GM23338 (cell line): ENCODE results near the gene ZNRD2. TPM values are rescaled to one million over a fixed set of nuclear protein-coding genes. Genes with fewer than 3 reads are reported as not detected.

ENCODE experiments used
- ATAC-seq: fragments of 200-7000 bp; cut with Tn5 transposase; 3 replicates; pipeline ENCODE4 v1.9.1; 2020
- DNase-seq: peaks from one replicate; pipeline ENCODE4 v3.0.0-alpha.2; 2015; ENCODE audit warnings: low spot score
- H2AFZ ChIP-seq: fragments of 200-600 bp; sonication (generic); 2 replicates; pipeline ENCODE4 v1.8.0; 2016; ENCODE audit warnings: antibody characterized with exemption, mild to moderate bottlenecking, moderate library complexity
- H3F3A ChIP-seq: fragments of 200-600 bp; sonication (generic); replicated peaks from 2 replicates; pipeline ENCODE4 v1.8.0; 2017; ENCODE audit warnings: antibody characterized with exemption, mixed run types, low read depth
- H3K27ac ChIP-seq: fragments of 200-600 bp; sonication (generic); 2 replicates; pipeline ENCODE4 v1.6.1; 2016; ENCODE audit warnings: low read depth
- H3K27me3 ChIP-seq: fragments of 200-600 bp; sonication (generic); 2 replicates; pipeline ENCODE4 v1.8.0; 2016; ENCODE audit warnings: mild to moderate bottlenecking, mixed run types, moderate library complexity; ENCODE audit not compliant: insufficient read depth
- H3K36me3 ChIP-seq: fragments of 200-600 bp; sonication (generic); 2 replicates; pipeline ENCODE4 v1.8.0; 2016; ENCODE audit warnings: mild to moderate bottlenecking; ENCODE audit not compliant: insufficient read depth
- H3K4me1 ChIP-seq: fragments of 200-600 bp; sonication (generic); 2 replicates; pipeline ENCODE4 v1.8.0; 2016; ENCODE audit warnings: mild to moderate bottlenecking, moderate library complexity; ENCODE audit not compliant: insufficient read depth
- H3K4me2 ChIP-seq: fragments of 200-600 bp; sonication (generic); 2 replicates; pipeline ENCODE4 v1.7.1; 2017; ENCODE audit warnings: mixed run types
- H3K4me3 ChIP-seq: fragments of 200-600 bp; sonication (generic); 2 replicates; pipeline ENCODE4 v1.6.1; 2016; ENCODE audit warnings: mixed run types
- H3K79me2 ChIP-seq: fragments of 200-600 bp; sonication (generic); replicated peaks from 2 replicates; pipeline ENCODE4 v1.8.0; 2017; ENCODE audit warnings: mild to moderate bottlenecking; ENCODE audit not compliant: insufficient read depth
- H3K9me2 ChIP-seq: fragments of 200-600 bp; sonication (generic); 2 replicates; pipeline ENCODE4 v1.8.0; 2017; ENCODE audit not compliant: insufficient read depth
- H4K20me1 ChIP-seq: fragments of 200-600 bp; sonication (generic); replicated peaks from 2 replicates; pipeline ENCODE4 v1.8.0; 2017; ENCODE audit warnings: mild to moderate bottlenecking; ENCODE audit not compliant: insufficient read depth
- H3K27ac Mint-ChIP-seq: 2 replicates; pipeline ENCODE4 v1.8.0; 2020; ENCODE audit warnings: inconsistent platforms, mild to moderate bottlenecking, moderate library complexity, mixed read lengths
- H3K27me3 Mint-ChIP-seq: 3 replicates; pipeline ENCODE4 v1.8.0; 2022; ENCODE audit warnings: low read depth, mild to moderate bottlenecking, moderate library complexity, mixed read lengths, inconsistent platforms; ENCODE audit not compliant: insufficient read depth, poor library complexity
- H3K36me3 Mint-ChIP-seq: 3 replicates; pipeline ENCODE4 v1.8.0; 2021; ENCODE audit warnings: low read depth, mild to moderate bottlenecking, inconsistent platforms, moderate library complexity, mixed read lengths
- H3K4me1 Mint-ChIP-seq: 3 replicates; pipeline ENCODE4 v1.8.0; 2020; ENCODE audit warnings: mild to moderate bottlenecking, inconsistent platforms, mixed read lengths
- H3K4me3 Mint-ChIP-seq: 3 replicates; pipeline ENCODE4 v1.8.0; 2021; ENCODE audit warnings: moderate library complexity, mild to moderate bottlenecking, inconsistent platforms, mixed read lengths
- H3K9me3 Mint-ChIP-seq: 3 replicates; pipeline ENCODE4 v1.8.0; 2020; ENCODE audit warnings: moderate library complexity, mild to moderate bottlenecking, inconsistent platforms, mixed read lengths
- CREB1 ChIP-seq: fragments of 250-450 bp; sonication (Bioruptor Pico); IDR thresholded peaks from 2 replicates; pipeline ENCODE4 v1.5.0; 2020; ENCODE audit warnings: low read depth, mild to moderate bottlenecking, moderate library complexity
- CTCF ChIP-seq, 2 experiments: fragments of 200-600 bp in 1 of 2; sonication (generic) in 1 of 2; conservative IDR thresholded peaks; 2 replicates each; pipeline versions ENCODE4 v1.5.1 to v1.6.1; 2016 to 2017; ENCODE audit warnings: antibody characterized with exemption in 2 of 2, low read depth in 2 of 2, mild to moderate bottlenecking in 2 of 2, moderate library complexity in 1 of 2
- EZH2 ChIP-seq: fragments of 200-600 bp; sonication (generic); IDR thresholded peaks from one replicate; pipeline ENCODE4 v1.8.0; 2017; ENCODE audit warnings: antibody characterized with exemption, mild to moderate bottlenecking, low read depth; ENCODE audit not compliant: unreplicated experiment
- JUNB ChIP-seq: IDR thresholded peaks from one replicate; pipeline ENCODE4 v1.6.1; 2016; ENCODE audit warnings: antibody characterized with exemption; ENCODE audit not compliant: unreplicated experiment
- NANOG ChIP-seq: IDR thresholded peaks from 2 replicates; pipeline ENCODE4 v1.6.1; 2016; ENCODE audit warnings: antibody characterized with exemption, borderline replicate concordance
- POLR2AphosphoS5 ChIP-seq: IDR thresholded peaks from 2 replicates; pipeline ENCODE4 v1.6.1; 2016; ENCODE audit warnings: antibody characterized with exemption, low read depth
- REST ChIP-seq: IDR thresholded peaks from one replicate; pipeline ENCODE4 v1.6.1; 2018; ENCODE audit warnings: antibody characterized with exemption; ENCODE audit not compliant: unreplicated experiment
- STAT1 ChIP-seq: IDR thresholded peaks from one replicate; pipeline ENCODE4 v1.6.1; 2016; ENCODE audit warnings: antibody characterized with exemption; ENCODE audit not compliant: unreplicated experiment
- ZNF114 ChIP-seq: fragments of 250-450 bp; sonication (Bioruptor Pico); IDR thresholded peaks from 2 replicates; pipeline ENCODE4 v1.5.0; 2020; ENCODE audit warnings: mild to moderate bottlenecking, moderate library complexity
- ZNF331 ChIP-seq: fragments of 250-450 bp; sonication (Bioruptor Pico); IDR thresholded peaks from 2 replicates; pipeline ENCODE4 v1.5.0; 2020; ENCODE audit warnings: low read depth, mild to moderate bottlenecking, moderate library complexity
- ZNF462 ChIP-seq: fragments of 250-450 bp; sonication (Bioruptor Pico); IDR thresholded peaks from 2 replicates; pipeline ENCODE4 v1.5.0; 2020; ENCODE audit warnings: mild to moderate bottlenecking, moderate library complexity
- polyA plus RNA-seq: library from polyadenylated mRNA; unstranded; fragments of >200 nt; fragmentation: Nextera tagmentation; extraction: Ambion mirVana; gene quantifications from 2 replicates; pipeline ENCODE4 v1.2.1, GENCODE V29; 2016
- total RNA-seq: library from RNA; depleted of rRNA; stranded (reverse); fragments of >200 nt; shearing (Covaris generic); gene quantifications from 2 replicates; pipeline ENCODE4 v1.2.3, GENCODE V29; 2014

The ZNRD2 gene
- total and polyA plus RNA-seq, 2 experiments from 2014 or later: 78.6 to 148 TPM

GRCh38 chr11:65617990-65618751, 47.9 kb downstream of the ZNRD2 start:
- Histone ChIP-seq H3K27ac (no peak overlapping the region), H3K4me1 (peaks cover 6% of the 10 kb centered on the region; the same call in 1 of the 2 replicates), H3K9me2 (no peaks in the 10 kb centered on the region), H3F3A (peaks cover 3% of the 10 kb centered on the region), H3K27me3 (no peaks in the 10 kb centered on the region), H3K4me2 (no peak overlapping the region), H3K79me2 (peaks cover 17% of the 10 kb centered on the region), H3K36me3 (no peaks in the 10 kb centered on the region; the same call in 1 of the 2 replicates), H4K20me1 (peaks cover 14% of the 10 kb centered on the region), H2AFZ (no peak overlapping the region), H3K4me3 (no peak overlapping the region)
- 0 out of 3 replicates have a peak overlapping the region, but pooled peaks have one; percentile 94 for H3K4me3 Mint-ChIP-seq
- TF ChIP-seq NANOG (no peak), POLR2AphosphoS5 (no peak), CREB1 (CRISPR knock-in tag) (no peak), REST (no peak), JUNB (no peak), ZNF114 (CRISPR knock-in tag) (no peak), EZH2 (no peak), STAT1 (no peak), CTCF (conservative IDR thresholded peaks at IDR 0.05; ENCODE audit: low read depth in 2 of 2) (no peak), ZNF462 (CRISPR knock-in tag) (no peak), ZNF331 (CRISPR knock-in tag) (no peak)
- peaks cover 8% of the 10 kb centered on the region for H3K4me1 Mint-ChIP-seq
- peaks cover 28% of the 10 kb centered on the region for H3K36me3 Mint-ChIP-seq
- ATAC-seq: no peak
- no peak overlapping the region for H3K27ac Mint-ChIP-seq
- H3K9me3 Mint-ChIP-seq: no peaks in the 10 kb centered on the region; the same call in 2 of the 3 replicates
- H3K27me3 Mint-ChIP-seq: peaks cover 20% of the 10 kb centered on the region
- DNase-seq: no peak
